ENCODE results near the gene COX14.

Gene COX14

DNA sequence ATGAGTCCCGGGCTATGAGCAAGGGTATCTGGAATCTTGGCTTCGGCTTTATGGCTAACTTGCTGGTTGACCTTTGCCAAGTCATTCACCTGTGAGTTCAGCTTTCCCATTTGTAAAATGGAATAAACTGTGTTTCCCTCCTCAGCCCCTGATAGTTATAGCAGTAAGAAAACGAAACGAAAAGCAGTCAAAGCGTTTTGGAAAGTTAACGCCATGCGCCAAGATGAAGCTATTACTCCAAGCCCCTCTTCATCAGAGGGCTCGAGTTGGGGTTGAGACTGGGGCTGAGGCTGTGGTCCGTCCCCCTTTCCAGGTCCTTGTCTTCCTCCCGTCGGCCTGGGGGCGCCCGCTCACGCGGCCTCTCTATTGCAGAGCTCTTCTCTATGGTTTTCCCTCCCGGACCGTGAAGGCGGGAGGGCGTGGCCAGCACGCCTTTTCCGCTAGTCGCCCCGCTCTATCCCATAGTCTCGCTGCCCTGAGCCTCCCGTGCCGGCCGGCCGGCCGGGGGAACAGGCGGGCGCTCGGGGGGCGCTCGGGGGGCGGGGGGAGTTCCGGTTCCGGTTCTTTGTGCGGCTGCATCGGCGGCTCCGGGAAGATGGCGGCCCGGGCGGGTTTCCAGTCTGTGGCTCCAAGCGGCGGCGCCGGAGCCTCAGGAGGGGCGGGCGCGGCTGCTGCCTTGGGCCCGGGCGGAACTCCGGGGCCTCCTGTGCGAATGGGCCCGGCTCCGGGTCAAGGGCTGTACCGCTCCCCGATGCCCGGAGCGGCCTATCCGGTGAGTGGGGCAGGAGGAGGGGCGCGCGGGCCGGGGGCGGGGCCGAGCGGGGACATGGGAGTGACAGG, 27.0 kb upstream of the COX14 start, which contains the start of gene SMARCD1:
TSS of gene SMARCD1 (plus strand) at position 568 of the 840 bp plus-strand sequence. CDS start at position 596, 28 bp downstream.
- peak; percentile 94 for DNase-seq (ENCODE audit: low spot score)

DNA sequence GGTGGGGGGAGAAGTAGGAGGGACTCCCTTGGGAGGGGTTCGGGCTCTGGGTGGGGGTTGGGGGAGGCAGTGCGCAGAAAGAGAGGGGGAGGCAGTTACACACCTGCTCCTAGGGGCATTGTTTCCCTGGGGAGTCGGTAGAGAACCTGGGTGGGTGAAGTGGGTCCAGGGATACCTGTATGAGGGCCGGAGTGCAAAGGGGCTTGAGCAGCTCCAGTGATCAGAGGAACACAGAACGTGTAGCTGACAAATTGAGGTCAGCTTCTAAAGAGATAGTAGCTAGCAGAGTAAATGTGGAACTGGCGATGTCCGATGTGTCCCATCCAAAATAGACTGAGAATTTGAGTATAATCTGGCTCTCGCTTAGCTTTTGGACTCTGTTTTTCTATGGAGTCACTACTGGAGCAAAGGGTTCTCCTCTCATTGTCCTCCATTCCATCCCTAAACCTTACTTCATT, 26.4 kb upstream of the COX14 start:
- no peak for DNase-seq (ENCODE audit: low spot score)

- DNase-seq (ENCODE audit: low spot score): no peak
These were observed 25.9 kb upstream of the COX14 start for GRCh38 chr12:50086148-50086547.

- DNase-seq (ENCODE audit: low spot score): no peak
These were observed 24.9 kb upstream of the COX14 start for GRCh38 chr12:50087151-50087550.

DNA sequence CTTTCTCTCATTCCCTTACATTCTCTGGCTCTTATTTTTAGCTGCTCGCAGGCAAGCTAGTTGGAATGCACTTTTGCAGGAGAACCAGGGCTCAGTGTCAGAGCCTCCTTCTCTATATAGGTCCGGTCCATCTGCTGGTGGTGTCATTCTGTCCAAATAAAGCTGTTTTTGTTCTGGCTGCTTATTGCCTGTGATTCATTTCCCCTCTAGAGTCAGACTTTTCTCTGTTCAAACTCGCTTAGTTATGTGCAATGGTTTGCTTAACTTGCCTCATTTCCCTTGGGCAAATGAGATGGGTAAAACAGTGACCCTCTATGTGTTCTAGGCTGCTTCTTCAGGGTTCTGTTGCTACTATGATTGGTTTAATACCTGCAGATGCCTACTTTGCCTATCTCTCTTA, 24.0 kb upstream of the COX14 start:
- peak; percentile 60 for DNase-seq (ENCODE audit: low spot score)

DNA sequence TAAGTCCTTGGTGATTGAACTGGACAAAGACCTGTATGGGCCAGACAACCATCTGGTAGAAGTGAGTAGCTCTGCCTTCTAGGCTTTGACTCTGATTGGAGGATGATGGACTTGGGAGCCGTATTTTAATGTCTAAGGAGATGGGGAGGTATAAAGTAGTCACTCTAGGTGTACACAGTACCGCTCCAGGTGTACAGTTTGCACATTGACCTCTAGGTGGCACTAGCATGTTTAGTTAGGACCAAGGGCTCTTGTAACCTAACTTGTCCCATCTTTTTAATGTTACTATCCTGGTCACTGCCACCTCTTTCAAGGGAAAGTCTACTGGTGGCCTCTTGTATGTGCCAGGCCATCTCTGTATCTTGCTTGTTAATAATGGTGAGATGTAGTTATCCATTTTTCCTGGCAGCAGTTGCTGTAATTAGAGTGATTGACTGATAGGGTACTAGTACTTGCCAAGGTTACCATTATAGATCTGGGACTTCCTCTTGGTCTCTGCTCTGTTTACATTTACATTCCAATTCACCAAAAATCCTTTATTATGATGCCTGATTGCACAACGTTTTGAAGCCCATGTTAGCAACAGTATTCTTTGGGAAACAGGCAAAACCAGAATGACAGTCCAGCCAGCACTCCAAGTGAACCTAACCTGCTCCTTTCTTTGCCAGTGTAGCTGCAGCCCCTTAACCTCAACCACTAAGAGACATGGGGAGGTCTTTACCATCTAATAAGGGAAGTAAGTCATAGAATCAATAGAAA, 23.3 kb upstream of the COX14 start:
- peak; percentile 48 for DNase-seq (ENCODE audit: low spot score)

DNA sequence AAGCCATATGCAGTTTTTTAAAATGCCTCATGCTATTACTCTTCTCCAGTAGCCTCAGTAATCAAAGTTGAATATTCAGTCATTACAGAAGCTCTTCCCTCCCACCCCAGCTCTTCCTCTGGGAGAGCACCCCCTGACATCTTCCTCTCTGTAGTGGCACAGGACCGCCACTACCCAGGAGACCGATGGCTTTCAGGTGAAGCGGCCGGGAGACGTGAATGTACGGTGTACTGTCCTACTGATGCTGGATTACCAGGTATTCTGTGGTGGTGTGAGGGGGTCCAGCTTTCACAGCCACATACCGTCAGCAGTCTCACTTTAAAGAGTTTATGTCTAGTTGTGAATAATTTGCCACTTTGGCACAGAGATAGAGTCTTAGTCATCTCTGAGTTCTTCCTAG, 22.3 kb upstream of the COX14 start:
- DNase-seq (ENCODE audit: low spot score): no peak

- no peak for DNase-seq (ENCODE audit: low spot score)
These were observed 21.6 kb upstream of the COX14 start for GRCh38 chr12:50090391-50090790.

- no peak for DNase-seq (ENCODE audit: low spot score)
These were observed 14.1 kb upstream of the COX14 start for GRCh38 chr12:50097952-50098351.

- DNase-seq (ENCODE audit: low spot score): peak; percentile 70
These were observed 12.6 kb upstream of the COX14 start for GRCh38 chr12:50099302-50100008.

GRCh38 chr12:50100561-50100960, 11.5 kb upstream of the COX14 start:
- no peak for DNase-seq (ENCODE audit: low spot score)

GRCh38 chr12:50101663-50102062, 10.4 kb upstream of the COX14 start:
- DNase-seq (ENCODE audit: low spot score): peak; percentile 52

- no peak for DNase-seq (ENCODE audit: low spot score)
These were observed 9.9 kb upstream of the COX14 start for GRCh38 chr12:50102131-50102531.

DNA sequence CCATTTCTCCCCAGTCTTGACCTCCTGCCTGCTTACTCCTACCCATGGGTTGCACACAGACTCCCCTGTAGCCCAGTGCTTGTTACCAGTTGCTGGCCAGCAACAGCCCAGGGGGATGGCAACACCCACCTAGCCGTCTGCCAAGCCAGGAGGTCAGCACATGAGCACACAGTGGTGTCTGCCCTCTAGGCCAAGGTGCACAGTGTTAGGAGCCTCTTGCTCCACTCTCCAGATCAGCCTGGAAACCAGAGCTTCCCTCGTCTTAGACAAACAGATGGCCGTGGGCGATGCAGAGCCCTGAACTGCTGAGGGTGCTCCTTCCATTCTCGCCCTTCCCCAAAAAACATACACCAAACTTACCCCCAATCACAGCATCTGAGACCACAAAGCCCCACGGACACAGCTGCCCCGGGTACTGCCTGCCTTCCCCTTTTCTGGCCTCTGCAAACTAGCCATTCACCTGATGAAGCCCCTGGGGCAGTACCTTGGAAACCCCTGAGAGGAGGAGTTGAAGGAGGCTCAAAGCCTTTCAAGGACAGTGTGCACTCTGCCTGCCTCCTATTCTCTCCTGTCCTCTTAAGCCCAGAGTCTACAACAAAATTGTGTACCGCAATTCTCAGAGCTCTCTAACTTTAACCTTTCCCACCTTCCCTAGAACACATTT, 9.3 kb upstream of the COX14 start:
- no peak for DNase-seq (ENCODE audit: low spot score)

DNA sequence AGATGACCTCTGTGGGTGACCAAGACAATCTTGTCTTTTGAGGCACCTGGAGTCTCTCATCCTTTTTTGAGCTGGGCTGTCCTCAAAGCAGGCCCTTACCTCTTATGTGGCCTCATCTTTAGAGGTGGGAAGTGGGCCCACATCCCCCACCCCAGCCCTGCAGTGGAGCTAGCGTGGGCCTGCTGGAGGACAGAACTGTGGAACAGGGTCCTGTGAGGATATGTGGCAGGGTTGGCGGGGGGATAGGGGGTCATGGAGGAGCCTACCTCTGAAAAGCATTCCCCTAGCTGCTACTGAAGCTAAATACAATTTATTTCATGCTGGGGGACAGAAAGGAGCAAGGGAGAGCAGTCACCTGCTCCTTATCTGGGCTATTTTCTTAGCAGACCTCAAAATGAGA, 8.7 kb upstream of the COX14 start:
- no peak for DNase-seq (ENCODE audit: low spot score)

DNA sequence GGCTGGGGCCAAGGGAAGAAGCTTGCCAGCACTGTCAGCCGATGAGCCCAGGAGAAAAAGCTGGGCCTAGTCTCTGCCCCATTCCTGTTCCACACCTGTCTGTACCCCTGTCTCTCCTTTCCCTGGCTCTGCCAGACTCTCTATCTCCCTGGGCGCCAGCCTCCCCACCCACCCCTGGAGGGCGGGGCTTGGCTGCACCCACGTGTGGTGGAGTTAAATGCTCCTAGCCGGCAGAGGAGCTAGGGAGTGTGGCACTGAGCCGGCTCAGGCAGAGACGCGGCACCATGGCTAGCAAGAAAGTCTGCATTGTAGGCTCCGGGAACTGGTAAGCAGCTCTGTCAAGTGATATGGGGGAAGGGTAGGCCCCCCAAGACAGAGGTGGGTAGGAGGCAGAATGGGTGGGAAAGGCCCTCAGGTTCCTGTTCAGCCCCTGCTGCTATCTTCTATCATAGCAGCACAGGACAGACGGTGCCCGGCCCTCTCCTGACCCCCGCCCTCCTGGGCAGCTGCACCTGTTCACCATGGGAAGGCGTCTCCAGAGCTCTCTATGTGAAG, 8.2 kb upstream of the COX14 start, which contains the start of gene GPD1:
TSS of gene GPD1 (plus strand) at position 242 of the 555 bp plus-strand sequence. CDS start at position 285, 43 bp downstream.
- peak; percentile 78 for DNase-seq (ENCODE audit: low spot score)

GRCh38 chr12:50104417-50105366, 7.3 kb upstream of the COX14 start:
- DNase-seq (ENCODE audit: low spot score): no peak

GRCh38 chr12:50105913-50106450, 6.1 kb upstream of the COX14 start:
- DNase-seq (ENCODE audit: low spot score): no peak

DNA sequence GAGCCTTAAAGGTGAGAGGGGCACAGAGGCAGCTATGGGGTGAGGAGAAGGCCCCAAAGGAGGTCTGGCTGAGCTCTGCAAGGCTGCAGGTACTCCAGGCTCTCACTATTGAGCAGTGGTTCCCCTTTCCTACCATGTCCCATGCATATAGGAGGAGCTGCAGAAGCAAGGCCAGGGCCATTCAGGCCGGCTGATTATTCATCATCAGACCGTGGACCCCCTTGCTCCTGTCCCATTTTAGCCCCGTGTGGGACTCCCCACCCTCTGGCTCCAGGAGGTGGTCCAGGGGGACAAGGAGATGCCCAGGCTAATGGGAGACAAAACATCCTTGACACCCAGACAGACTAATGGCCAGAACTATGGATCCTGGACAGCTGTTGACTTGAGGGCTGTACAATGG, 5.1 kb upstream of the COX14 start:
- DNase-seq (ENCODE audit: low spot score): no peak
